Measurements from ENCODE around the gene RANBP17.
A peak's percentile ranks its signal among the peaks of the same experiment; 100 is the strongest.
"Not testable (repeated sequence)": the region's sequence is repeated elsewhere in the genome, so short reads cannot be mapped to it uniquely, and the experiment has no call there.

Gene RANBP17

DNA sequence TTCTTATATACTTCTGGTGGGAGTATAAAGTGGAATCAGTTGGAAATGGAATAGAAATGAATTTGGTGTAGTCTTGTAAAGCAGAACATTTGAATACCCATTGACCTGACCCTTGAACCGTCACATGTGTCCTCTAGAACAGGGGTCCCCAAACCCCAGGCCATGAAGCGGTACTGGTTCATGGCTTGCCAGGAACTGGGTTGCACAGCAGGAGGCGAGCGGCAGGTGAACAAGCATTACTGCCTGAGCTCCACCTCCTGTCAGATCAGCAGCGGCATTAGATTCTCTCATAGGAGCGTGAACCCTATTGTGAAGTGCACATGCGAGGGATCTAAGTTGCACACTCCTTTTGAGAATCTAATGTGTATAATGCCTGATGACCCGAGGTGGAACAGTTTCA, 80.0 kb downstream of the RANBP17 start:
- DNase-seq (ENCODE audit: low spot score): no peak

DNA sequence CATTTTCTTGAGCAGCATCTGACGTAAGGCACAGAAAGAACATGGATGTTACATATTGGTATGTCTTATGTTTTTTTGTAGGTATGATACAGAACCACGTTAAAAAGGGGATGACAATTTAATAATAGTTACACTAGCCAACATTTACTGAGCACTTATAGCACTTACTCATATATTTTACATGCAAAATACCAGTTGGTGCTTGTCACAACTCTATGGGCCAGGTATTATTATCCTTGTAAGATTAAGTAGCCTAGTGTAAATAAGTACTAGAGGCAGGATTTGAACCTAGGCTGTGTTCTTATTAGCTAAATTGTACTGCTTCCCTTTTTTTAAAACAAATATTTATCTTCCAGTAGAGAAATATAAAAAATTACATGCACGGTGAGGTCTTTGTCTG, 83.5 kb downstream of the RANBP17 start:
- no peak for DNase-seq (ENCODE audit: low spot score)

DNA sequence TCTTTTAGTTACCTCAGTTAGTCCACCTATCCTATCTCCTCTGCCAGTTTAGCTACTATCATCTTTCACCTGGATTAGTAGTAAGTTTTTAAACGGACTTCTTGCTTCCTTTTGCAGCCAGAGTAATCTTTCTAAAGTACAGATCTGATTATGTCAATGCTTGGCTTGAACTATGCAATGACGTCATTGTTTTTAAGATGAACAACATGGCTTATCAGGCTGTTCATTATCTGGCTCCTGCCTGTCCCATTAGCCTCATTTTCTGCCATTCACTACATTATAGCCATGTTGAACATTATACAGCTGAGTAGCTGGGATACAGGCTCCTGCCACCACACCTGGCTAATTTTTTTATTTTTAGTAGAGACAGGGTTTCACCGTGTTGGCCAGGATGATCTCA, 98.7 kb downstream of the RANBP17 start:
- DNase-seq (ENCODE audit: low spot score): no peak

DNA sequence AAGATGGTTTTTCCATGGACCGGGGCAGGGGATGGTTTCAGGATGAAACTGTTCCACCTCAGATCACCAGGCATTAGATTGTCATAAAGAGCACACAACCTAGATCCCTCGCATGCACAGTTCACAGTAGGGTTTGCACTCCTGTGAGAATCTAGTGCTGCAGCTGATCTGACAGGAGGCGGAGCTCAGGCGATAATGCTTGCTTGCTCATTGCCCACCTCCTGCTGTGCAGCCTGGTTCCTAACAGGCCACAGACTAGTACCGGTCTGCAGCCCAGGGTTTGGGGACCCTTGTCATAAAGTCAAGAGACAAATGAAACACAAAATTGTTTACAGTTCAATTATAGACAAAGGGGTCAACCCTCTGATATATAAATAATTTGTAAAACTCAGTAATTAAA, 101.7 kb downstream of the RANBP17 start:
- no peak for DNase-seq (ENCODE audit: low spot score)

DNA sequence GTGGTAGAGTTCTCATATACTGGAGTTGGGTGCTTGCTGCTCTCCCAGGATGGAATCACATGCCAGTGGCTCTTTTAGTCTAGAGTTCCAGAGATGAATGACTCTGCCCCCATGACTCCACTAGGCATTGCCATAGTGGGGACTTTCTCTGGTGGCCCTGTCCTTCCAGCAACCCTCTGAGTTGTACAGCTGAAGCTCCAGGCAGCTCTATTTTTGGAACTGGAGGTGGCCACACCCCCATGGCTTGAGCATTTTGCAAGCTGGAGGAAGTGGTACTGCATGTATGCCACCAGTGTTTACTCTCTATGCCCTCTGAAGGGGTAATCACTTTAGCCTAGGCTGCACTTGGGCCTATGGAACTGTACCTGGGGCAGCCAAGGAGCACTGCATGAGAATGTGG, 112.6 kb downstream of the RANBP17 start:
- no peak for DNase-seq (ENCODE audit: low spot score)

DNA sequence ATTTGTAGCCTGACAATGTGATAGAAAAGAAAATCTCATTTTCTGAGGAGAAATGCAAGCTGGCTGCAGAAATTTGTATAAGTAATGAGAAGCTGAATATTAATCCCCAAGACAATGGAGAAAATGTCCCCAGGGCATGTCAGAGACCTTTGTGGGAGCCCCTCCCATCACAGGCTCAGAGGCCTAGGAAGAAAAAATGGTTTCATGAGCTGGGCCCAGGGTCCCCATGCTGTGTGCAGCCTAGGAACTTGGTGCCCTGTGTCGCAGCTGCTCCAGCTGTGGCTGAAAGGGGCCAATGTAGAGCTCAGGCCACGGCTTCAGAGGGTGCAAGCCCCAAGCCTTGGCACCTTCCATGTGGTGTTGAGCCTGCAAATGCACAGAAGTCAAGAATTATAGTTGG, 118.4 kb downstream of the RANBP17 start:
- DNase-seq (ENCODE audit: low spot score): not testable (repeated sequence)

DNA sequence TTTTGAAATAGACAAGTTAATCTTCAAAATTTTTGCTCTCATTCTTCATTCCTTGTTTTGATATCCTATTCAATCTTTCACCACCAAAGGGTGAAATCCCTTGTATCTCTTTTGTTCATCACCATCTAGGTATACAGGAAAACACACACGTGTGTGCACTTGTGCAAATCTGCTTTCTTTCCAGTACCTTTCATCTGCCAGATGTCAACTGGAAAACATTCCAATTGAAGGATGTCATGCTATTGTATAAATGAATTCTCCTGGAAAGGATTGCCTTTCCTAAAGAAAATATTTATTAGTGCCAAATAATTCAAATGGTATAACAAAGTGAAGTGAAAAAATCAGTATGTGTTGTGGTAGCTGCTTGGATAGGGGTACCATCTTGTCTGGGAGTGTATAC, 123.7 kb downstream of the RANBP17 start:
- DNase-seq (ENCODE audit: low spot score): peak; percentile 4

DNA sequence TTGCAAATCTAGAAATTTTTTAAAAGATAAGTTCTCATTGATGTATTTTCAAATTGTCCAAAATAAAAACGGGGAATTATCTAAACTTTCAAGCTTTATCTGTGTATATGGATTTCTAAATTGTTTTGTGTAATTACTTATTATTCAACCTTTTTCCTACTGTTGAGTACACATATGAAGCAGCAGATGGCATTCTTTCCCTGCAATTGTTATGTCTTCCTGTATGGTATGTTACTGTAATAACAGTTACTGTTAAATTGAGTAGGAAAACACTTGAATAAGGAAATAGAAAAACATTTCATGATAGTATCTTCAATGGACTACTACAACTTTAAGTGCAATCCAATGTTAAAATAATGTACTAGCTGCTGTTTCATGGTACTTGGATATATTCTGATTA, 124.8 kb downstream of the RANBP17 start:
- DNase-seq (ENCODE audit: low spot score): peak; percentile 17

DNA sequence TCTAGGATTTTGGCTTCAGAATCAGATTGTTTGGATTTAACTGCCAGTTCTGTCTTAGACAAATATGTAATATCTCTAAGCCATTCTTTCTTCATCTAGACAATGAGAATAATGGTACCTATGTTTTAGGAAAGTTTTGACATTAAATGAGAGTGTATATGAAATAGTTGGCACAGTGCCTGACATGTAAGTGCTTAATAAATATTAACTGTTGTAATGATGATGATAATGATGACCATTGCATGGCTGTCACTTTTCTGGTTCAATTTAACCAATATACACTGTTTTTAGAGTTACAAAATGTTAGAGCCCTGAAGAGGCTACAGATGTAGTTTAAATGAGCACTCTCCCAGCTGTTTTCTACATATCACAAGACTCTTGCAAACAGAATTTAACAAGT, 131.7 kb downstream of the RANBP17 start:
- no peak for DNase-seq (ENCODE audit: low spot score)

DNA sequence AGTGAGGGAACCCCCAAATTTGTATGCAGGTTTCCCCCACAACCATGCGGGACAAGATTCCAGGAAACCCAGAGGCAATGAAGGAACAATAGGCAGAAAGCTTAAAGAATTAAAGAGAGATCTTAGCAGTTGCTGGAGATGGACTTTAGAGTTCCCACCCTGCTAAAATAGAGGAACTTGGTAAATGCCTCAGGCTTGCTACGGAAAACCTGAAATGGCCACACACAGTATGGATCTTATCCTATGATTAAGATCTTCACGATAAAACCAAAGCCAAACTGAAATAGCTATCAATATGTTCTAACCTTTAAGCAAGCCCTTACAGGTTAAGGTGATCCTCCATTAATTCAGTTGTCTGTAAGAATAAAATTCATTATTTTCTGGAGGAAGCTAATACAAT, 148.3 kb downstream of the RANBP17 start:
- DNase-seq (ENCODE audit: low spot score): no peak

DNA sequence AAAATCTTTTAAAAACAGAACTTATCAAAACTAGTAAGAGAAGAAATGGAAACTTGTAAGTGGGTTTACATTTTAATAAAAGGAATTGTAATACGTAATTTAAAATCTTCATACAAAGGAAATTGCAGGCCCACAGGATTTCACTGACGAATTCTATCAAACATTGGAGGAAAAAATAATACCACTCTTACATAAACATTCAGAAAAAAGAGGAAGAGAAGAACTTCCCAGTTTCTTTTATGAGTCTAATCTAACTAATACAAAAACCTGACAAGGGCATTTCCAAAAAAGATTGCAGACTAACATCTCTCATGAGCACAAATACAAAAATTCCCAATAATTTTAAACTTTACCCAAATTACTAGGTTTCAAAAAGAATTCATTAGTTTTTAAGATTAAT, 149.0 kb downstream of the RANBP17 start:
- DNase-seq (ENCODE audit: low spot score): no peak

DNA sequence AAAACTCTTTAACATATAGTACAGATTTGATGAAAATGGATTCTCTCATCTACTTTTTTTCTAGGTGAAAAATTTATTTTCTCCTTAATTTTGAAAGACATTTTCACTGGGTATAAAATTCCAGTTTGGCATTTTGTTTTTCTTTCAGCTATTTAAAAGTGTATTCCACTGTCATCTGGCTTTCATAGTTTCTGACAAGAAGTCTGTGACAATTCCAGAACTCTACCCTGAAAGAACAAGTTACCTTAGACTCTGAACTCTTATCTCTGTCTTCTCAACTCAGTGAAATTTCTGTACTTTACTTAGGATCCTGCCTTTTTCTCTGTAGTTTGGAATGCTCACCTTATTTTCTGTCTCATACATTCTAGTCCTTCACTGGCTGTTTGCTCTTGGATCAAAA, 161.7 kb downstream of the RANBP17 start:
- no peak for DNase-seq (ENCODE audit: low spot score)

DNA sequence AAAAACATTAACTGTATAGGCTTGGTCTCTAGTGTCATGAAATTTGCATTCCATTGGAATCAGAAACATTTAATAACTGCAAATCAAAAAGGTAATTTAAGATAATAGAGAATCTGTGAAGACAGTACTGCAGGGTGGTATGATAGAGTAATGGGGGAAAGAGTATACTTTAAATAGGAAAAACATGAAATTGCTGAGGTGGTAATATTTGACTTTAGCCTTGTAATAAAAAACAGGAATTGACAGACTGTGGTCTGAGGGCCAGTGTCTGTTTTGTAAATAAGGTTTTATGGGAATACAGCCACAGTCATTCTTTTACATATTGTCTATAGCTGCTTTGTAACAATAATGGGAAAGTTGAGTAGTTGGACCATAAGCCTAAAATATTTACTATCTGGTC, 162.3 kb downstream of the RANBP17 start:
- DNase-seq (ENCODE audit: low spot score): no peak

DNA sequence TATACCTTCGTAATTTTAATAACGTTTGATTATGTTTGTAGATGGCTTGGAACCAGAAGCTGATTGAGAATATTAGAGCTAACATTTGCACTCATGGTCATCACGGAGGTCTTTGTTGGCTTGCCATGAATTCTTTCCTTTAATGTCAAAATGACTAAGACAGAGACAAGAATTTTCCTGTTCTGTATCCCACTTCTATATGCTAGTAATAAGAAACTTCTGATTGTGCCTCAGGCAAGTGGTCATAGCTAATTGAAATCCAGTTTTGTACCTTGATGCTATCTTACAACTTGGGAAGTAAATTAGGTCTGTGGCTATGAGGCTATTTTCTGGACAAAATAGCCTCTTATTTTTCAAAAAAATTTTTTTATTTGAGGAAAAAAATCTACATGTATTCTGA, 167.6 kb downstream of the RANBP17 start:
- no peak for DNase-seq (ENCODE audit: low spot score)

DNA sequence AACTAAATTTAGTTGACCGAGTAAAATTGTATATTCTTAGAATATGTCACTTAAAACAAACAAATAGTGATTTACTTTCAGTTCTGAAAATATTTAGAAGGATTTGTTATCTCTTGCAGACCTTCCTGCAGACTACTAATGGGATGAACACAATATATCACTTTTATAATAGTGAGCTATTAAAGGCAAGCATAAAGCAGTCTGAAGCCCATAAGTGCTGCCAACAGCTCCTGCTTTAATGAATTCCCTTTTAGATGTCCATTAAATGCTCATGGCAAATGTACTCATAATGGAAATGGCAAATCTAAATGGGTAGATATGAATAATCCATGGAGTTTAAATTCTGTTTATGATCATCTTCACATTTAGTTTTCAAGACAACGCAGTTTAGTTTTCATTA, 170.2 kb downstream of the RANBP17 start:
- DNase-seq (ENCODE audit: low spot score): no peak

DNA sequence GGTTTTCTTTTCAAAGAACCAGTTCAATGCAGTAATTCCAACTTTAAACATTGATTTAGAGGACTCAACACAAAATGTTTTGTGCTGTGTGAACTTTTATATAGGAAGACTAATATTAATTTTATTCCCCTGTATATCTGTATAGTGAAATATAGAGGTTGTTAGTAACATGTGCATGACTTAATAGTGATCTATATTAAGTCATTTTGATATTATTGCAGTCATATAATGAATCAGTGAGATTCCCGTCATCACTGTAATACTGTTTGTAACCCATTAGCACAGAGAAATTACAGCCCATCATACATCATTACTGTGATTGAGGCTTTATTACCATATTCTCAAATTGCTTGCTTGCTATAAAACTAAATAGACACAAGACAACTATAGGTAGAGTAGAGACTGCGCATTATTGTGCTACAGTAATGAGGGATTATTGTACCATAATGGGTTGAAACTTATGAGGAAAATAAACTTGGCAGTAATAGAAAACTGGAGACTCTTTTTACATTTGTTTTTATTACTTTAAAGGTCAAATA, 170.7 kb downstream of the RANBP17 start:
- DNase-seq (ENCODE audit: low spot score): no peak

DNA sequence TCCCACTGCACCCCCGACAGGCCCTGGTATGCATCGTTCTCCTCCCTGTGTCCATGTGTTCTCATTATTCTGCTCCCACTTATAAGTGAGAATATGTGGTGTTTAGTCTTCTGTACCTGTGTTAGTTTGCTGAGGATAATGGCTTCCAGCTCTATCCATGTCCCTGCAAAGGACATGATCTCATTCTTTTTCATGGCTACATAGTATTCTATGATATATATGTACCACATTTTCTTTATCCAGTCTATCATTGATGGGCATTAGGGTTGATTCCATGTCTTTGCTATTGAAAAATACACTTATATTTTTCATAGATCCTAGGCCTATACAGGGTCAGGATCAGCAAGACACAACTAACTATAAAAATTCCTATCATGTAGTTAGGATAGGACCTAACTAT, 180.1 kb downstream of the RANBP17 start:
- DNase-seq (ENCODE audit: low spot score): not testable (repeated sequence)

DNA sequence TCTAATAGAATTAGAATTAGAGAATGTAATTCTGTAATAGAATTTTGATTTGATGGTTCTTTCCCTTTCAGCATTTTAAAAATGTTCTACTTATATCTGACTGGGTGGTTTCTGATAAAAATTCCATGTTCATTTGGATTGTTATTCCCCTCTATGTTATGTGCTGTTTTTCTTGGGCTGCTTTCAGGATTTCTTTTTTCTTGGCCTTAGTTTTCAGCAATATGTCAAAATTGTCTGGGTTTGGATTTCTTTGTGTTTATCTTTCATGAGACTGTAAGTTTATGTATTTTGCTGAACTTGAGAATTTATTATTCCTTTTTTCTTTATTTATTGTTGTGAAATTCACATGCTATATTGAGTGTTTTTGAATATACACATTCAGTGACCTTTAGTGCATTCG, 189.1 kb downstream of the RANBP17 start:
- no peak for DNase-seq (ENCODE audit: low spot score)

DNA sequence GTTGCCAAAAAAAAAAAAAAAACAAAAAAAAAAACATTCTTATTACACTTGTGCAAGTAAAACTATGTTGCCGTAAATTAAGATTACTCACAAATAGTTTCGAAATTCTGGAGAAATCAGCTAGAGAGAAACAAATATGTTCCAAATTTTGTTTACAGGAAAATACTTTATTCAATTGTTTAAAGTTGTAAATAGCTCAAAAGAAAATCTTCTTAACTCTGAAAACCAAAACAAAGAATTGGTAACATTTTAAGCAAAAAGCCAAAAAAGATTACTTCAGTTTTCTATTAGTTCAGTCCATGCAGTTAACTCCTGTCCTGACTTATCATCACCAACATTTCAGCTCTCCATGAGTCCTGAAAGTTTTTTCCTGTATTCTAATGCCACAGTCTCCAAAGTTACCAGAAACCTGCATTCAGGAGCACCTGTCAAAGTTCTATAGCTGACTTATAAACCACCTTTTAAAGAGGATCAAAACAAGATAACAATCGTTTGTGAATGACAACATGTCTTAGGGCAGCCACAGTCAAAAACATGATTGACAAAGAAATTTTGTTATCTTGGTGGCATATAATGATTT, 194.1 kb downstream of the RANBP17 start:
- DNase-seq (ENCODE audit: low spot score): no peak

DNA sequence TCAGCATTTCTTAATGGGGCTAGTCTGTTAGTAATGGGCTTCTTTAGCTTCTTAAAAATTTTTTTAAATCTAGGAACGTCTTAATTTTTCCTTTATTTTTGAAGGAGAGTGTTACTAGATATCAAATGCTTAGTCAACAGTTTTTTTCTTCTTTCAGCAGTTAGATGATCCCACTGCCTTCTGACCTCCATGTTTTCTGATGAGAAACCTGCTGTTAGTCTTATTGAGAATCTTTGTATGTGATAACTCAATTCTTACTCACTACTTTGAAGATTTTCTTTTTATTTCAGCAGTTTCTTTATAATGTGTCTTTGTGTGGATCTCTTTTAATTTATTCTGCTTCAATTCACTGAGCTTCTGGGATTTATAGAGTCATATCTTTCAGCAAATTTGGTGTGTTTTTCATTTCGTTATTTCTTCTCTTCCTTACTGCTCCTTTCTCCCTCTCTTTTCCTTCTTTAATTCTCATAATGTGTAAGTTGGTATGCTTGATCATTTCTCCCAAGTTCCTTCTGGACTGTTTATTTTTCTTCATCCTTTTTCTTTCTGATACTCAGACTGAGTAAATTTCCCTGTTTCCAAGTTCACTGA, 205.8 kb downstream of the RANBP17 start:
- no peak for DNase-seq (ENCODE audit: low spot score)

DNA sequence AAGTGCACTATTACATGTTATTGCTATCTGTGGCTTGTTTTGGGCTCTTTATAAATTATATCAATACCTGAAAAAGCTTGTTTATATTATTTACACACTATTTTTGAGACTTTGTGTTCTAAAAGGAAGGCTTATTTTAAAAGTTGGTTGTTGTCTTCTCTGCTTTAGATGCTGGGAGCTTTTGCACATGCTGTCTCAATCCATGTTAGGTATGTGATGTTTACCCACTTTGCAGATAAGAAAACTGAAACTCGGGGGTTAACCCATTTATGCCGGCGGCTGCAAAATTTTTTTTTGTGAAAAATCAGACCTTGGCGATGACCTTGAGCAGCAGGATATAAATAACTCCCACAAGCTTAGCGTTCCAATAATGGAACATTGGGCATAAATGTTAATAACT, 212.9 kb downstream of the RANBP17 start:
- DNase-seq (ENCODE audit: low spot score): no peak

DNA sequence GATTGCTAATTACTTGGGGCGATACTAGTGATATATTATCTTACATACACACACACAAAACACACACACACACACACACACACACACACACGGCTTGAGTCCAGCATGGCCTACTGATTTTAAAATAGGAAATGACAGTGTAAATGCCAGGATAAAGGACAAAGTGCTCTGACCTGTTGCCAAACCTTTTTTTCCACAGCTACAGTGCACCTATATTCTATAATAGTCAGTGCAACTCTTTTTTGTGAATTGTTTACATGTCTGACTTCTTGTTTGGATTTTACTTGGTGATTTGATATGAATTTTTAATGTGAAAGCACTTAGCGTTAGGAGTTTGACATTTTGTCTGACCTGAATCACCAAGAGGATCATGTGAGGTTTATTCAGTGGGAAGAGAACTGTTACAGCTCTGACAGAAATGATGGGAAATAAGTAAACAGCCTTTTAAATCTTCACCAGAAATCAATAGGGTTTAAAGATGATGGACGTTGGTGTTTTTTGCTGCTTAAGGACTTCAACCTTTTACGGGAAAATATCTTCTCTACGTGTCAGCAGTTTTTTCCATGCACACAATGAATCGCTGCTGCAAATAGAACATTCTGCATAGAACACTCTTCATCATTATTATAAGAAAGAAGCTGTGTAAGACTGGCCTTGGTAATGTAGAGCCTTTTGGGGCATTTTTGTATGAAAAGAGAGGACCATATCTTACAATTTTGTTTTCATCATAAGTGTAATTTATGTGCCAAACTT, 218.5 kb downstream of the RANBP17 start:
- no peak for DNase-seq (ENCODE audit: low spot score)

DNA sequence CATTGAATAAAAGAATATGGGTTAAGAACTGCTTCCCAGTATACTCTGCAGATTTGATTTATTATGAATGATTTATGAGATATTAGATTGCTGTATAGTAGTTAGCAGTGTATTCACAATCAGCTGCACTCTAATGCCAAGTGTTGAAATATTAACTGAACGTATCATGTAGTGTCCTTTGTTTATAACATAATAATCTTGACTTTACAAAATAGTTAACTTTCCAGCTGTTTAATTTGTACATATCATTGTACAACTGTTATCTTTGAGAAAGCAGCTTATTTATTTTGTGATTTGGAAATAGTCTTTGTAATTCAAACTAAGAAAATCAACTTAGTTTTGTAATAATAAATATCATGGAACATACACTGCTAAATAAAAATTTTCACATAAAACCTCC, 219.5 kb downstream of the RANBP17 start:
- DNase-seq (ENCODE audit: low spot score): no peak

DNA sequence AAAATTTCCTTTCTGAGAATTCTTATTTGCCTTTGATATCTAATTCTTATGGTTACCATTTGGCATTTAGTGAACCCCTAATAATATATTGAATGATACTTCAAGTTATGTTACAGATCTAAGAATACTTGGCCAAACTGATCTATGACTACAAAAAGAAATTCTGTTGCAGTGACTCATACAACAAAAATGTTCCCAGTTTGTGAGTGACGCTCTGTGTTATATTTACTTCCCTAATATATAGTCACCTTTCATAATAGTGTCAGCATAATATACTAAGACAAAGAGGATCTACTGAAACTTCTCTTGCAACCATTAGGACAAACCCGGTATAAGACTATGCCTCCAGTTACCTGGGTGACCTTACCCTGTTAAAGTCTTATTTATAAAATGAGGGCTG, 230.4 kb downstream of the RANBP17 start:
- peak; percentile 78 for DNase-seq (ENCODE audit: low spot score)

Data from kidney capillary endothelial cell (primary cell).